NCI-H446 (cell line): Measurements from ENCODE around the gene GPX2.

Source experiments
- DNase-seq, 2 experiments: peaks; one replicate each; lab custom pipeline; 2025; lab: John Stamatoyannopoulos, UW

The GPX2 gene

GRCh38 chr14:64942531-64943111, at the start of gene GPX2:
Gene GPX2 (minus strand): TSS chr14:64942745. CDS start chr14:64942726, 19 bp downstream.
- DNase-seq = no peak

GRCh38 chr14:64990939-64991338, 48.4 kb upstream of the GPX2 start:
- DNase-seq = no peak

- no peak for DNase-seq
Measured at GRCh38 chr14:64990296-64990695, 47.8 kb upstream of the GPX2 start.

- no peak for DNase-seq
Measured at GRCh38 chr14:64987438-64987767, 44.9 kb upstream of the GPX2 start.

GRCh38 chr14:64986648-64987437, 44.3 kb upstream of the GPX2 start, which contains the start of gene FNTB:
Gene FNTB (plus strand): TSS chr14:64986895. CDS start chr14:64986954, 59 bp downstream.
- peak; percentile 95 to 96 for DNase-seq

GRCh38 chr14:64983439-64984310, 41.1 kb upstream of the GPX2 start:
- peak; percentile 4 to 48 for DNase-seq

- DNase-seq = no peak
Measured at GRCh38 chr14:64979336-64980074, 37.0 kb upstream of the GPX2 start.

- DNase-seq = no peak
Measured at GRCh38 chr14:64974563-64974962, 32.0 kb upstream of the GPX2 start.

- no peak for DNase-seq
Measured at GRCh38 chr14:64973826-64974225, 31.3 kb upstream of the GPX2 start.

- DNase-seq = no peak
Measured at GRCh38 chr14:64973026-64973442, 30.5 kb upstream of the GPX2 start.

- DNase-seq = peak in 1 of 2 experiments; percentile 24
Measured at GRCh38 chr14:64971943-64972791, 29.6 kb upstream of the GPX2 start, which contains the start of gene RAB15. Gene RAB15 (minus strand): TSS chr14:64972336. CDS start chr14:64972076, 260 bp downstream.

GRCh38 chr14:64971491-64971942, 29.0 kb upstream of the GPX2 start:
- DNase-seq = no peak

- DNase-seq = no peak
Measured at GRCh38 chr14:64970776-64971477, 28.4 kb upstream of the GPX2 start.

GRCh38 chr14:64970041-64970440, 27.5 kb upstream of the GPX2 start:
- DNase-seq = no peak

- no peak for DNase-seq
Measured at GRCh38 chr14:64968651-64969050, 26.1 kb upstream of the GPX2 start.

GRCh38 chr14:64968167-64968566, 25.6 kb upstream of the GPX2 start:
- DNase-seq = peak in 1 of 2 experiments; percentile 25

GRCh38 chr14:64966976-64967375, 24.4 kb upstream of the GPX2 start:
- no peak for DNase-seq

- DNase-seq = no peak
Measured at GRCh38 chr14:64965356-64966000, 22.9 kb upstream of the GPX2 start.

GRCh38 chr14:64963611-64964010, 21.1 kb upstream of the GPX2 start:
- DNase-seq = no peak
